ENCODE data around the gene DISC1.

DNA sequence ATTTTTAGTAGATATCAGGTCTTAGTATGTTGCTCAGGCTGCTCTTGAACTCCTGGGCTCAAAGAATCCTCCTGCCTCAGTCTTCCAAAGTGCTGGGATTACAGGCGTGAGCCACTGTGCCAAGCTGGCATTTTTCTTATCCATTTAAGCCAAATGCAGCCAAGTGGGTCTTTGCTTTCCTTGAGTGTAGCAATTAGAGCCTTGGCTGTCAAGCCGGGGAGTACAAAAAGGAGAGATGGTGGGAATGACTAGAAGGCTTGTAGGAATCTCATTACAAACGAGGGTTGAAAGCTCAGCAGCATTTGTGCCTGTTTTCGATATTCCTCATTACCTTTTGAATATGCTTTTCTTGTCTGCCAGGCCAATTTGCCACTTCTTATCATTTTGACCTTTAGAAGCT is 140.9 kb downstream of the DISC1 start:
- TF ChIP-seq, protein P1, sequence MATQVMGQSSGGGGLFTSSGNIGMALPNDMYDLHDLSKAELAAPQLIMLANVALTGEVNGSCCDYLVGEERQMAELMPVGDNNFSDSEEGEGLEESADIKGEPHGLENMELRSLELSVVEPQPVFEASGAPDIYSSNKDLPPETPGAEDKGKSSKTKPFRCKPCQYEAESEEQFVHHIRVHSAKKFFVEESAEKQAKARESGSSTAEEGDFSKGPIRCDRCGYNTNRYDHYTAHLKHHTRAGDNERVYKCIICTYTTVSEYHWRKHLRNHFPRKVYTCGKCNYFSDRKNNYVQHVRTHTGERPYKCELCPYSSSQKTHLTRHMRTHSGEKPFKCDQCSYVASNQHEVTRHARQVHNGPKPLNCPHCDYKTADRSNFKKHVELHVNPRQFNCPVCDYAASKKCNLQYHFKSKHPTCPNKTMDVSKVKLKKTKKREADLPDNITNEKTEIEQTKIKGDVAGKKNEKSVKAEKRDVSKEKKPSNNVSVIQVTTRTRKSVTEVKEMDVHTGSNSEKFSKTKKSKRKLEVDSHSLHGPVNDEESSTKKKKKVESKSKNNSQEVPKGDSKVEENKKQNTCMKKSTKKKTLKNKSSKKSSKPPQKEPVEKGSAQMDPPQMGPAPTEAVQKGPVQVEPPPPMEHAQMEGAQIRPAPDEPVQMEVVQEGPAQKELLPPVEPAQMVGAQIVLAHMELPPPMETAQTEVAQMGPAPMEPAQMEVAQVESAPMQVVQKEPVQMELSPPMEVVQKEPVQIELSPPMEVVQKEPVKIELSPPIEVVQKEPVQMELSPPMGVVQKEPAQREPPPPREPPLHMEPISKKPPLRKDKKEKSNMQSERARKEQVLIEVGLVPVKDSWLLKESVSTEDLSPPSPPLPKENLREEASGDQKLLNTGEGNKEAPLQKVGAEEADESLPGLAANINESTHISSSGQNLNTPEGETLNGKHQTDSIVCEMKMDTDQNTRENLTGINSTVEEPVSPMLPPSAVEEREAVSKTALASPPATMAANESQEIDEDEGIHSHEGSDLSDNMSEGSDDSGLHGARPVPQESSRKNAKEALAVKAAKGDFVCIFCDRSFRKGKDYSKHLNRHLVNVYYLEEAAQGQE (IDR thresholded peaks at IDR 0.05; ENCODE audit: low read depth), result no peak
- no peak for TF ChIP-seq CREB1 (IDR thresholded peaks at IDR 0.05; ENCODE audit: low read depth)
- TF ChIP-seq, protein P2, sequence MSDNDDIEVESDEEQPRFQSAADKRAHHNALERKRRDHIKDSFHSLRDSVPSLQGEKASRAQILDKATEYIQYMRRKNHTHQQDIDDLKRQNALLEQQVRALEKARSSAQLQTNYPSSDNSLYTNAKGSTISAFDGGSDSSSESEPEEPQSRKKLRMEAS (IDR thresholded peaks at IDR 0.05), result no peak
- TF ChIP-seq FOXM1 (IDR thresholded peaks at IDR 0.05; ENCODE audit: borderline replicate concordance, low read depth), result no peak
- no peak for TF ChIP-seq RAD21 (IDR thresholded peaks at IDR 0.05; ENCODE audit: low read depth)
- TF ChIP-seq CEBPB (IDR thresholded peaks at IDR 0.05), result no peak
- no peak for TF ChIP-seq TAF1 (IDR thresholded peaks at IDR 0.05; ENCODE audit: low read depth)
- TF ChIP-seq TEAD4 (IDR thresholded peaks at IDR 0.05), result no peak
- TF ChIP-seq USF1 (IDR thresholded peaks at IDR 0.05), result no peak
- no peak for TF ChIP-seq TCF12 (IDR thresholded peaks at IDR 0.05; ENCODE audit: low read depth)
- TF ChIP-seq YY1 (IDR thresholded peaks at IDR 0.05; ENCODE audit: low read depth), result no peak
- no peak for TF ChIP-seq EP300 (IDR thresholded peaks at IDR 0.05; ENCODE audit: borderline replicate concordance)
- no peak for TF ChIP-seq EGR1 (IDR thresholded peaks at IDR 0.05)
- TF ChIP-seq ZBTB7A (IDR thresholded peaks at IDR 0.05; ENCODE audit: low read depth), result no peak

Measured in Ishikawa (cell line).